ENCODE measurements around the gene BHLHE23.

GRCh38 chr20:62962221-62962879 is 44.4 kb downstream of the BHLHE23 start:
- TF ChIP-seq CTCF (IDR thresholded peaks at IDR 0.05): no peak
- no peak for TF ChIP-seq POLR2AphosphoS5 (IDR thresholded peaks at IDR 0.05)
- no peak for TF ChIP-seq POLR2A (IDR thresholded peaks at IDR 0.05)
